Cardiac muscle cell (in vitro differentiated cells and primary cell): ENCODE results near the gene PCNX2. TPM values are rescaled to one million over a fixed set of nuclear protein-coding genes. Genes with fewer than 3 reads are reported as not detected.

ENCODE experiments used
- DNase-seq, 2 donors: peaks; one replicate each; pipeline versions ENCODE4 v3.0.0 to v3.0.0-alpha.2; 2010 to 2017; ENCODE audit warnings: low read depth in 1 of 2, low spot score in 1 of 2
- H3K27ac ChIP-seq: fragments of 200-600 bp; sonication (generic); 2 replicates; pipeline ENCODE4 v1.5.1; 2016
- H3K27me3 ChIP-seq: fragments of 200-600 bp; sonication (generic); 2 replicates; pipeline ENCODE4 v1.6.0; 2016; ENCODE audit warnings: control low read depth
- H3K36me3 ChIP-seq: fragments of 200-600 bp; sonication (generic); 2 replicates; pipeline ENCODE4 v1.5.1; 2016; ENCODE audit warnings: control low read depth
- H3K4me1 ChIP-seq: fragments of 200-600 bp; sonication (generic); 2 replicates; pipeline ENCODE4 v1.8.1; 2017; ENCODE audit warnings: low read depth, mild to moderate bottlenecking, mixed run types
- H3K4me3 ChIP-seq: fragments of 200-600 bp; sonication (generic); 2 replicates; pipeline ENCODE4 v1.5.1; 2016; ENCODE audit warnings: mild to moderate bottlenecking
- H3K9me3 ChIP-seq: fragments of 200-600 bp; sonication (generic); 2 replicates; pipeline ENCODE4 v1.5.1; 2017; ENCODE audit warnings: low read depth, mild to moderate bottlenecking, control low read depth
- polyA plus RNA-seq: library from polyadenylated mRNA; unstranded; fragments of >200 nt; fragmentation: Nextera tagmentation; extraction: Ambion mirVana; gene quantifications from 2 replicates; pipeline ENCODE4 v1.2.1, GENCODE V29; 2016
- total RNA-seq: library from RNA; depleted of rRNA; stranded (reverse); fragments of >200 nt; gene quantifications from 2 replicates; pipeline ENCODE4 v1.2.3, GENCODE V29; 2016
- TF ChIP-seq, protein P1 (sequence below): IDR thresholded peaks from 2 replicates; pipeline ENCODE4 v1.5.1; 2012; ENCODE audit warnings: low read depth, mild to moderate bottlenecking, low read length

Gene PCNX2
- total and polyA plus RNA-seq, 2 experiments from 2014 or later: 3.9 to 5.1 TPM

DNA sequence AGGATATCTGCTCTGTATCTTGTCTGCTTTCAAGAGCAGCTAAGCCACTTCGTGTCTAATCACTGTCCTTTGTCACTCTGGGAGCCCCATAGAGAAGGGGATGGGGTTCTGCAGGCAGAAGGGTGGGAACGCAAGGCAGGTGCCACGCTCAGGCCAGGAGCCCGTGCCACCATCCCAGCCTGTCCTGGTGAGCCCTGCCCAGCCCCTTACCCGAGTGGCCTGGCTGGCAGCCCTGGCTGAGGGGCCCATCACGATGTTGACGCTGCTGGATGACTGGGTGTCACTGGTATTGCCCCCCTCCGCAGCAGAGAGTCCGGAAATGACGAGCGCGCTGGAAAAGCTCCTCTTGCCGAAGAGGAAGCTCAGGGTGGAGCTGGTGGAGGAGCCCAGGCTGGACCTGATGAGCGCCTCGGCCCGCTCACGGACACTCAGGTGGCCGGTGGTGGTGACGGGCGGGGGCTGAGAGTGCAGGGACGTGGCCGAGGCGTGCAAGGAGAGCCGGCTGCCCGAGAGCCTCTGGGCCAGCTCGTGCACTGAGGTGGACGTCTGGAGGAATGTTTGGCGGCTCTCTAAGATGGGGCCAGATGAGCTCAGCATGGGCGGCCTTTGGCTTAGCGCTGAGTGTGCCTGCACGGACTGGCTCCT is 309.5 kb downstream of the PCNX2 start:
- H3K36me3 ChIP-seq: no peaks in the 10 kb centered on the region
- DNase-seq: no peak
- TF ChIP-seq, protein P1, sequence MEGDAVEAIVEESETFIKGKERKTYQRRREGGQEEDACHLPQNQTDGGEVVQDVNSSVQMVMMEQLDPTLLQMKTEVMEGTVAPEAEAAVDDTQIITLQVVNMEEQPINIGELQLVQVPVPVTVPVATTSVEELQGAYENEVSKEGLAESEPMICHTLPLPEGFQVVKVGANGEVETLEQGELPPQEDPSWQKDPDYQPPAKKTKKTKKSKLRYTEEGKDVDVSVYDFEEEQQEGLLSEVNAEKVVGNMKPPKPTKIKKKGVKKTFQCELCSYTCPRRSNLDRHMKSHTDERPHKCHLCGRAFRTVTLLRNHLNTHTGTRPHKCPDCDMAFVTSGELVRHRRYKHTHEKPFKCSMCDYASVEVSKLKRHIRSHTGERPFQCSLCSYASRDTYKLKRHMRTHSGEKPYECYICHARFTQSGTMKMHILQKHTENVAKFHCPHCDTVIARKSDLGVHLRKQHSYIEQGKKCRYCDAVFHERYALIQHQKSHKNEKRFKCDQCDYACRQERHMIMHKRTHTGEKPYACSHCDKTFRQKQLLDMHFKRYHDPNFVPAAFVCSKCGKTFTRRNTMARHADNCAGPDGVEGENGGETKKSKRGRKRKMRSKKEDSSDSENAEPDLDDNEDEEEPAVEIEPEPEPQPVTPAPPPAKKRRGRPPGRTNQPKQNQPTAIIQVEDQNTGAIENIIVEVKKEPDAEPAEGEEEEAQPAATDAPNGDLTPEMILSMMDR: no peak
- H3K27ac ChIP-seq: no peak overlapping the region
- no peaks in the 10 kb centered on the region for H3K9me3 ChIP-seq
- H3K4me1 ChIP-seq: peaks cover 11% of the 10 kb centered on the region
- no peak overlapping the region for H3K4me3 ChIP-seq
- H3K27me3 ChIP-seq: no peaks in the 10 kb centered on the region

DNA sequence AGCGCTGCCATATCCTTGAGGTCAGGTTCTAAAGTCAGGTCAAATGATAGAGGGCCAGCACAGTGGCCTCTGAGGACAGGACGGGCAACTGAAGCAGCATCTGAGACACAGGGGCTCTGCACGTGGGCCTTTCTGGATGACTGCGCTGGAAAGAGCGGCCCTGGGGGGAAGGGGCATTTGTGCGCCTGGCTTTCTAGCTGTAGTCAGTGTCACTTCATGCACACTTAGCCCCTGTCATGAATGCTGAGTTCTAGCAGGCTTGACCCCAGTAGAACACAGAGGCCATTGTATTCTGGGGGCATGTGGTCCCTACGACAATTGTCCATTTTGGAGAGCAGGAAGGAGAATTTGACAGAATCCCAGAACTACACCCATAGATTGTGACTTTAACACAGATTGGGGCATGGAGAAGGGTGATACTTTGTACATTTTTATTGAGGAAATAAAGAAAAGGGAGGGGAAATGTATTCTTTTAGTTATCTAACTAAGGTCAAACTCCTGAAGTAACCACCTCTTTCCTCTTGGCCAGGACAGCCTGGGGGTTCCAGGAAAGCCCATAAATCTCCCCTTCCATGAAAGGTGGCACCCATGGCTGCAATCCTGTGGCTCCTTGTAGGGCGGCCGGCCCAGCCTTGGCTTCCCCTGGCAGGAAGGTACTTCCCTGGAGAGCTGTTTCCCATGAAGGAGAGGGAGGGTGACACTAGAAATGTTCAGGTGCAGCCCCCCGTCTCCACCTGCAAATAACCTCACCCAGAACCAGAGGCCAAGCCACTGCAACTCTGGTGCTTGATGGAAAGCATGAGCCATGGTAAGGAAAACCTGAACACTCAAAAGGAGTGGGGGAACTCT is 310.7 kb downstream of the PCNX2 start:
- no peak for DNase-seq
- H3K36me3 ChIP-seq: no peaks in the 10 kb centered on the region
- H3K4me3 ChIP-seq: no peak overlapping the region
- H3K4me1 ChIP-seq: peaks cover 24% of the 10 kb centered on the region
- no peaks in the 10 kb centered on the region for H3K27me3 ChIP-seq
- H3K9me3 ChIP-seq: no peaks in the 10 kb centered on the region
- no peak overlapping the region for H3K27ac ChIP-seq
- TF ChIP-seq, protein P1: no peak

DNA sequence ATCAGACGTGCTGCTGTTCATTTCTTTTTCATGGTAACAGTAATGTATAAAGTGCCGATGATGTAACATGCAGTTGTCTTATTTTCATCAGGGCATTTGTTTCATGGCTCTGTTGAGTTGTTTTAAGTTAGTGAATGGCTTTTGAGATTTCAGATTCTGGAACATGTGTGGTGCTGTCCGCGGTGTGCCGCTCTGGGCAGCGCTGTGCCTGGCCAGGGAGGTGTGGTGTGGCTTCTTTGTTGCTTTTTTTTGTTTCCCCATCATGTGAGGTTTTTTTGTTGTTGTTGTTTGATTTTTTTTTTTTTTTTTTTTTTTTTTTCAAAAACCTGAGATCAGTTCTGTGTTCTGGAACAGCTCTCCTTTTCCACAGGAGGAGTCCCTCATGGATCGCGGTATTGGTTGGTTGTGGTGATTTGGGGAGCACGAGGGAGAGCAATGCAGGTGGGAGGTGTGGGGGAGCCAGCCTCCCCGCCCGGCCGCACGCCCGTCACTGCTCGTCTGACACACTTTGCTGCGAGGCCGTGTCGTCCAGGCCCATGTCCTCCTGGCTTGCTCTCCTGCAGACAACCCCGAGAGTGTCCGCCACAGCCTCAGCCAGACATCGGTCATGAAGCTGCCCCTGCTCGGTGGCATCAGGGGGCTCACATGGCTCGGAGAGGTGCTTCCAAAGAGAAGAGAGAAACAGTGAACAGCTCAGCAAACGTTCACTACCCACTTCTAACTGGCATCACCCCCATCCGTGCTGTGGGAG is 311.5 kb downstream of the PCNX2 start:
- no peak overlapping the region for H3K4me3 ChIP-seq
- peaks cover 30% of the 10 kb centered on the region for H3K4me1 ChIP-seq
- no peak overlapping the region for H3K27ac ChIP-seq
- no peaks in the 10 kb centered on the region for H3K9me3 ChIP-seq
- no peak for DNase-seq
- no peaks in the 10 kb centered on the region for H3K27me3 ChIP-seq
- TF ChIP-seq, protein P1: no peak
- no peaks in the 10 kb centered on the region for H3K36me3 ChIP-seq

DNA sequence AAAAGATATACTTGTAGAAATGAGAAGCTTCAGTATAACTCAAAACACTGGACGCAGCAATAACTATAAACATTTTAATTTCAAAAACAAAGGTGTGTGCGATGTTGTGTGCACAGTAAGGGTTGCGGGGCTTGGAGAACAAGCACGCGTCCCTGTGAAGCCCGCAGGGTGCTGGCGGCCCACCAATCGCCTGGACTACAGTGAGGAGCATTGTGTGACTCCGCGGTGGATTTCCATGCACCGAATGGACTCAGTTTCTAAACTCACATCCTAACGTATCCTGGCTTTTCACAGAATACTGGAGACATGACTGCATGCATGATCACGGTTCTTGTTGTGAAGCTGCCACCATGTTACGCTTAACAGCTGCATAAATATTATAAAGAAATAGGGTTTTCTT is 312.1 kb downstream of the PCNX2 start:
- H3K4me3 ChIP-seq: no peak overlapping the region
- TF ChIP-seq, protein P1: no peak
- DNase-seq: no peak

DNA sequence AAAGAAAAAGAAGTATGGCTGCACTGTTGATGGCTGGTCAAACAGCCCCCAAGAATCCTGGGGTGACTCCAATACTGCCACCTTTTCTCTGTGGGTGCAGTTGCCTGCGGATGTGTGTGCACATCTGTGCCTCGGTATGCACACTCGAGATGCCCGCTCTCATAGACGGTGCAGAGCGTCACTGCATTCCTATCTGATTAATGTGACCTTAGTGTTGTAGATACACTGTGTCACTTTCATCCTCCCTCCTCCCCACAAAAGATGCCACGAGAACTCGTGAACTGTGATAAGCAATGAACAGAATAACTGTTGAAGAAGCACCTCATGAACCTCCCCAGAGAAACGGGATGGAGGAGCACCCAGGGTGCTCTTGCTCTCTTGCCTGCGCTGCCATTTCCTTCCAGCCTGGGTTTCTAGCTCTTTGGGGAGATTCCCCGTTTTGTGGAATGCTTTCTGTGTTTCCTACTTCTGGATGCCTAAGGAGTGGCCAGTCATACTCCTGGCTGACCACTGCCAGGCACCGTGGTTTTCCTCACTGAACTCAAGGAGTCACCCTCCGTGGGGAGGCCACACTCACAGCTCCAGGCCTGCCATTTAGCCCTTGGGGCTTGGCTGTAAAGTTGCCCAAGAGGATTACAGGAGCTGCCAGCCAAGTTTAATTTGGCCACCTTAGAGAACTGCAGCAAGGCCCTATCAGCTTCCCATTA is 313.1 kb downstream of the PCNX2 start:
- no peak overlapping the region for H3K4me3 ChIP-seq
- TF ChIP-seq, protein P1: no peak
- no peaks in the 10 kb centered on the region for H3K27me3 ChIP-seq
- H3K27ac ChIP-seq: no peak overlapping the region
- no peaks in the 10 kb centered on the region for H3K36me3 ChIP-seq
- no peaks in the 10 kb centered on the region for H3K9me3 ChIP-seq
- peak in 1 of 2 donors; percentile 44 for DNase-seq
- peaks cover 30% of the 10 kb centered on the region for H3K4me1 ChIP-seq

More for the DNA sequence above, 312.1 kb downstream of the PCNX2 start:
- no peak overlapping the region for H3K27ac ChIP-seq
- no peaks in the 10 kb centered on the region for H3K9me3 ChIP-seq
- H3K4me1 ChIP-seq: peaks cover 30% of the 10 kb centered on the region
- H3K36me3 ChIP-seq: no peaks in the 10 kb centered on the region
- no peaks in the 10 kb centered on the region for H3K27me3 ChIP-seq
